HG03571 (cell line): ENCODE measurements around the gene XPO6.

Experiments used
- ATAC-seq: cut with Tn5 transposase; IDR thresholded peaks from one replicate; pipeline ENCODE4 v1.9.1; 2021; ENCODE audit not compliant: unreplicated experiment

Gene XPO6

DNA sequence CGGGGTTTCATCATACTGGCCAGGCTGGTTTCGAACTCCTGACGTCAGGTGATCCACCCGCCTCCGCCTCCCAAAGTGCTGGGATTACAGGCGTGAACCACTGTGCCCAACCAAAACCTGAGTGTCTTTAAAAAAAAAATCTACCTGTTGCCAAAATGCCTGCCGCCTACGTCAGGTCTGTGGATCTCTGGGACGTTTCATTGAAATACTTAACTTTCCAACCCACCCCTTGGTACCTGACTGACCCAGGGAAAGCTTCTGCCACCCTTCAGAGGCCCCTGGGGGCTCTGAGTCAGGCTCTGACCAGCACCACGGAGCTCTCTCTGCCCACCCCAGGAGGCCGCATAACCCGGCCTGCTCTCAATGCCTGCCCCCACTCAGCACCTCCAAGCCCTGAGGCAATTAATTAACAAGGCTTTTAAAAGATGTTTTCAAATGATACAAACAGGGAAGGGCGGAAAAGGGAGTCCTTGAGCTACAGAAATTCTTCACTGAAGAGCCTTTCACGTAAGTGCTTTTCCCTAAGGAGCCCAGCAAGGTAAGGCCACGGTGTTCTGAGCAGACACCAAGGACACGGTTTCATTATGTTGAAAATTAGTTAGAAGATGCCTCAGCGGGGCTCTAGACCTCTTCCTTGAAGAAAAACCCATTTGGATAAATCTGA, 118.9 kb downstream of the XPO6 start:
- ATAC-seq, result no peak

- no peak for ATAC-seq
These were observed 120.1 kb downstream of the XPO6 start for GRCh38 chr16:28091656-28092055.

DNA sequence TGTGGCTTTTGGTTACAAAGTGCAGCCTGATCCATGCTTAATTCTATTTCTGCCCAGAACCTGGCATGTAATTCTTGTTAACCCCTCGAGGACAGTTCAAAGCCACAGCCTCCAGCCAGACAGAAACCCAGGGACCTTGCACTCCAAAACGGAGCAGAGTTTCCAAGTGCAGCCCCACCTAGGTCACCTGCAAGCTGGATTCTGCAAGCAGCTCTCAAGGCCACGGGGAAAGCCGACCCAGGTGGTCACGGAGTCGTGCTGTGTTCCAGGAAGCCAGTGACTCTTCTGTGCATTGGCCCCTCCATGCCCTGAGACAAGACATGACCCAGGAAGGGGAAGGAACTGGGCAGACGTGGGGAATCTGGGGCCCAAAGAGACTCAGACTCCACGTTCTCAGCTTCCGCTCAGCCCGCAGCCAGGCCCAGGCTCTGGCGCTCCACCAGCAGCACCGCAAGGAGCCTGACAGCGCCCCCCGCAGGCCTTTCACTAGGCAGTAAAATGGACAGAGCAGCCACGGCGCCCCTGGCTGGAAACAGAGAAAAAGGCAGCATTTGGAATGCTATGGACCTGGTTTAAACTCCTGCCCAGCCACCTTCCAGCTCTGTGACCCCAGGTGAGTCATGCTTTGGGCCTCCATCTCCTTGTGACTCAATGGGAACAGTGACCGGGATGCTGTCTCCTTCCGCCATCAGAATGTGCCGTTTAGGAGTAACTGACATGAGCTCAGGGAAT, 121.0 kb downstream of the XPO6 start:
- no peak for ATAC-seq

GRCh38 chr16:28089992-28090365, 121.8 kb downstream of the XPO6 start:
- no peak for ATAC-seq

DNA sequence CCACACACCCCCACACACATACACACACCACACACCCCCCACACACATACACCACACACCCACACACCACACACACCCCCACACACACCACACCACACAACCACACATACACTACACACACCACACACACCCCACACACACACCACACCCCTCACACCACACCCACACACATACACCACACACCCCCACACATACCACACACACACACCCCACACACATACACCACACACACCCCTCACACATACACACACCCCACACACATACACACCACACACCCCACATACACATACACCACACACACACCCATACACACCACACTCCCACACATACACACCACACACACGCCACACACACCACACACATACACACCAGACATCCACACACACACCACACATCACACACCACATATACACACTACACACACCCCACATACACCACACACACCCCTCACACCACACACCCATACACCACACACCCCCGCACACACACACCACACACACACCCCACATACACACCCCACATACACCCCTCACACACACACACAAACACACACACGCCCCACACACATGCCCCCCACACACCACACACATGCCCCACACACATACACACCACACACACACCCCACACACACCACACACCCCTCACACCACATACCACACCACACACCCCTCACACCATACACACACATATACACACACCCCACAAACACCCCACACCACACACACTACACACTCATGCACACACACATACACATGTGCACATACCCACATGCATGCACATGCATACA, 122.4 kb downstream of the XPO6 start:
- no peak for ATAC-seq

DNA sequence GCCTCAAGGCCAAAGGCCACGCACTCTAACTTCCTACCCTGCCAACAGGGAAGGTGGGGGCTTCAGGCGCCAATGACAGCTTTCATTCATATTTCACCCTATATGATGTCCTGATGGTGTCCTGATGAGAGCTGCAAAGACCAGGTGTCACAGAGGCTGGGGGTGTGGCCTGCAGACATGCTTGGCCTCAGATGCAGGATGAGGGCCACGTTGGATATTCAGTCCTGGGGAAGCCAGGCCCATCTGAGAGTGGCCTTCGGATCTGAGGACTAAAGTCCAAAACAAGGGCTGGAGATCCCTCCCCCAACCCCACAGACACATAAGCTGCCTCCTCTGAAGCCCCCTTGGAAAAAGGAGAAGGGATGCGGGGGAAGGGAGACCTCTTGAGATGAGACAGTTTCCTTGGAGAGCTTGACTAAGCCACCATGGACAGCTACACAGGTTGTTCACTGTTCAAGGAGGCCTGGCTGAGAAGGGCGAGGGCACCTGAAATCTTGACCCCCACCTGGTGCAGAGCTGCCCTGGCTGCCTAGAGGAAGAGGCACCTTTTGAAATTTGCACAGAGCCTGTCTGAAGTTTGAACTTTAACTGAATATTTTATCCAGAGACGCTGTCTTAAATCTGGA, 124.0 kb downstream of the XPO6 start:
- ATAC-seq, result no peak

DNA sequence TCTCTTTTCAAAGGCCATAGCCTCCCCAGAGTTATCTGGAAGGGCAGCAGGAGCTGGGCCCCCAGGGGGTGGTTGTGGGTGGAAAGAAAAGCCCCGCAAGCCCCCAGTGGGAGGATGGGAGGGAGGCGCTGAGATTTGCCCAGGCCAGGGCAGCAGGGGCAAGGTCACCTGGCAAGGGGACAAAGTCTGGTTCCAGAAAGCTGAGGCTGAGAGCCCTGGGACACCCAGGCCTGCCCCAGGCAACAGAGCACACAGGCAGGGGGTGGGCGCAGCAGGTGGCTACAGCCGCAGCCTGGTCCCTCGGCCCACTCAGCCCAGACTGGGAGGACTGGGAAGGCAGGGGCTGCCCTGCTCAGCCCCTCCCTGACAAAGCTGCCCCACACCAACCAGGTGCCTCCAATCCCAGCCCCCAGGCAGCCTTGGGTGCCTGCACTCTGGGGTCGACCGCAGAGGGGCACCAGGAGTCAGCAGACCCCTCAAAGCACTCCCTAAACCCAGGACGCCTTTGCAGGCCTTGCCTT, 124.6 kb downstream of the XPO6 start:
- no peak for ATAC-seq

DNA sequence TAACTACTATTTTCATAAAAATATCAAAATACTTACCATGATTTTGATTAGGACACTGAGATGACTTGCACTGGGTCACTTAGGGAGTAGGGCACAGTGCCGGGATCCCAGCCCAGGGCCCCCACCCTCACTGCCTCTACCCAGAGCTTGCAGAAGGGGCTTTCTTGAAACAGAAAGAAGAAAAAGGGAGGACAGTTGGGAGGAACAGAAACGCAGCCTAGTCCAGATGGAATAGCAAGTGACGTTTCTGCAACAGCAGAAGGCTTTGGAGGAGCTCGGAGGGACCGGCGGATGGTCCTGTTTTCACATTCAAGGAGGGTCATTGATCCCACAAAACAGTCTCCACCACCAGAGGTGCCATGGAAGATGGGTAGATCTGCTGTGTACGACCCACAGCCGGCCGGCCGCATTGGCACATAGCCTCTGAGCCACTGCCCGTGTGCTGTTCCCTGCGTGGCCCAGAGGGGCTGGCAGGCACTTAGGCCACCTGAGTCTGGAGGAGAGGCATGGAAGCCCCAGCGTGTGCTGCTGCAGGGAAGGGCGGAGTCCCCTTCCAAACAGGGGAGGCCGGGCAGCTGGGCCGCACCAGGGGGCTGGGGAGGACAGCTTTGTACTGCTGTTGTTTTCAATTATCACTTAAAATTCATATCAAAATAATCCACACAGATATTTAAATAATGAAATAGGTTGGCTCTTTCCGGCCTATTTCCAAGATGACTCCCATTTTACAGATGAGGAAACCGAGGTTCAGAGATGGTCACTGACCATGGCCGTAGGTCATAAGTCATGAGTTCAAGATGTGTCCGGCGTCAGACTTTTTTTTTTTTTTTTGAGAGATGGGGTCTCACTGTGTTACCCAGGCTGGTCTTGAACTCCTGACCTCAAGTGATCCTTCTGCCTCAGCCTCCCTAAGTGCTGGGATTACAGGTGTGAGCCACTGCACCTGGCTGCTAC, 125.3 kb downstream of the XPO6 start:
- no peak for ATAC-seq

- ATAC-seq, result no peak
These were observed 126.2 kb downstream of the XPO6 start for GRCh38 chr16:28085389-28086171.

DNA sequence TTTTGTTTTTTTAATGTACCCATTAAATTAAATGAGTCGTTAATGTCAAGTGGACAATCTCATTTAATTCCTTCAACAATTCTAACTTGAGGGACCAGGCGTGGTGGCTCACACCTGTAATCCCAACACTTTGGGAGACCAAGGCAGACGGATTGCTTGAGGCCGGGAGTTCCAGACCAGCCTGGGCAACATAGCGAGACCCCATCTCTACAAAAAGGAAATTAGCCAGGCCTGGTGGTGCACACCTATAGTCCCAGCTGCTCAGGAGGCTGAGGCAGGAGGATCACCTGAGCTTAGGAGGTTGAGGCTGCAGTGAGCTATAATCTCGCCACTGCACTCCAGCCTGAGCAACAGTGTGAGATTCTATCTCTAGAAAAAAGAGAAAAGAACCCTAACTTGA, 127.6 kb downstream of the XPO6 start:
- no peak for ATAC-seq

- ATAC-seq, result no peak
These were observed 129.1 kb downstream of the XPO6 start for GRCh38 chr16:28082624-28083023.

DNA sequence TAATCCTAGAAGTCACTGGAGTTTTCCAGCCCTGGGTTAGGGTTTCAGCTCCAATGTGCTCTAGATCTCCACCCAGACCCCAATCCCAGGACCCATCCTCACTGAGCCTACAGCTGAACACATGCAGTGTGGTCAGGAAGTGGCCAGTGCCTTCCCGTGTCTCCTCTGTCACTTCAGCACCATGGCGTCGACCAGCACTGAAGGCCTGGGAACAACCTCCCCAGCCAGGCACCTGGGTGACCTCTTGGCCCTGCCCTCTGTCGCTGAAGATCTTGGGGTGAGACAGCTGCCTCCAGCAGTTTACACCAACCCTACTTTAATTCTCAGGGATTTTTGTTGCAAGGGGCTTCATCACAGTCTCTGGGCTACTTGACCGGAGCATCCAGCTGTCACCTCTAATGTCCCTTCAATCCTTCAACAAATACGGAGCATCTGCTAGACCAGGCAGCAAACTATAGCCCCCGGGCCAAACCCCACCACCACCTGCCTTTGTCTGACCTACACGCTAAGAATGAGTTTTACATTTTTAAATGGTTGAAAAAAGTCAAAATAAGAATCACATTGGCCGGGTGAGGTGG, 130.3 kb downstream of the XPO6 start:
- ATAC-seq, result no peak

GRCh38 chr16:28078261-28078660, 133.5 kb downstream of the XPO6 start:
- ATAC-seq, result no peak

DNA sequence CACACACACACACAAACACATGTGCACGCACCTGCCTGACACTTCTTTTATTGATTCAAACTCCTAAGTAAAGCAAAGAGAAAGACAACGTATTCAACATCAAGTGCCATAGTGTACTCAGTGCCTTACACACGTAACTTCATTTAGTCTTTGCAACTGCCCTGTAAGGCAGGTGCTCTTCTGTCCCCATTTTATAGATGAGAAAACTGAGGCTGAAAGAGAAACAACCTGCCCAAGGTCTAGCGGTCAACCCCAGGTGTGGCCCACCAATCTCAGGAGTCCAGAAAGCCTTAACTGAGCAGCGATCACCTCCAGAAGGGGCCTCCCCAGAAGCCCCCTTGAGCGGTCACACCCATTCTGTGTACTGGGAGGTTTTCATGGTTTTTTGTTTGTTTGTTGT, 137.9 kb downstream of the XPO6 start:
- no peak for ATAC-seq

DNA sequence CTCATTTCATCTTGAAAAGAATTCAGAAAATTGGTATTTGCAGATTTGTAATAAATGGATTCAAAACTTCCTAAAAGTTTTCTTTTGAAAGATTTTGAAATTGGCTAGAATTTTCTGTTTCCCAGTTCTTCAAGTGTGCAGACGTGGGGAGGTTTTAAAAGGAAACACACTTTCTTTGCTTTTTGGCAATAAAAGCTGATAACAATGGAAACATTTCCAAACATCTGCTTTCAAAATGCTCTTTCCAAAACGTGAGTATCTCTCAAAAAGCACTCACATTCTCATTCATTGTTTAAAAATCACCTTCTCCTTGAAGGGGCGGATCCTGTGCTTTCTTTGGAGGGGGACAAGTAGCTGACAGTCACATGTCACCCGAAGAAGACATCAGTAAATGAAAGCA, 139.7 kb downstream of the XPO6 start:
- no peak for ATAC-seq

DNA sequence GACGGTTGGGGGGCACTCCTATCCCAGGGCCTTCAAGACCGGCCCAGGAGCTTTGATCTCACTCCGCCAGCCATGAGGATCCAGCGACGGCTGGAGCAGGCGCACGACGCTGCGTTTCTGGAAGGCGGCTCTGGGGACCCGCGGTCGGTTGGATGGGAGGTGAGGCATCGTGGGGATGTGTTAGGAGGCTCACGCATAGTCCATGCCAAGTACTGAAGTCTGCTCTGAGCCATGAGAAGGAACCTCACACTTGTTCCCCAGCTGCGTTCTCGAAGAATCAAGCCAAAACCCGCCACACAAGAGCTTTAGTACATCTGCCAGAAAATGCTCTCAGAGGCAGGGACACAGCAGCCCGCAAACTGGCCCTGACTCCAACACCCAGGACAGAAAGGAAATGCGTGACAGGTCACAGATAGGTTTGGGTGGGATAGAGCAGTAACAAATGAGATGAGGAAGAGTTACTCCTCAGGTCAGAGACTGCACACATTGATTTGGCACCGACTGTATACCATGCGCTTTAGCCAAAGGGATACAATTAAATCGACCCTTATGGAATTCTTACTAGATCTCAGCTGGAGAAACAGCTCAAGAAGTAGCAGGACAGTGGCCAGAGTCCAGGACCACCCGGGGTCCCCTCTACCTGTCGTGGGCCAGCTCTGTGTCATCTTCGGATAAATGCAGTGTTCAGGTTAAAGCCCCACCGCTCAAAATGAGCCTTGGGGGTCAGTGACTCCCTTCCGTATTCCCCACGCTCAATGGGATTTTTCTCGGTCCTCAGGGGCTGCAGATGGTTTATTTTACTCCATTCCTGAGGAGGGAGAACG, 141.6 kb downstream of the XPO6 start:
- no peak for ATAC-seq

- ATAC-seq, result no peak
These were observed 142.8 kb downstream of the XPO6 start for GRCh38 chr16:28068976-28069375.
